Keratinocyte (primary cell): ENCODE results near the gene NPAS3. TPM values are rescaled to one million over a fixed set of nuclear protein-coding genes. Genes with fewer than 3 reads are reported as not detected.

ENCODE experiments used
- DNase-seq: peaks from one replicate; pipeline ENCODE4 v3.0.0-alpha.2; 2011; ENCODE audit warnings: low read depth, missing footprints, low spot score
- FAIRE-seq: peaks from 2 replicates; lab custom pipeline; 2011; peaks lifted over from hg19 to GRCh38; lab: Jason Lieb, UNC
- H2AFZ ChIP-seq: 2 replicates; pipeline ENCODE4 v1.6.0; 2012; ENCODE audit warnings: low read length, control low read depth, inconsistent platforms; ENCODE audit not compliant: control insufficient read depth
- H3K27ac ChIP-seq: 2 replicates; pipeline ENCODE4 v1.5.1; 2011; ENCODE audit warnings: low read length; ENCODE audit not compliant: control insufficient read depth, insufficient read depth
- H3K27me3 ChIP-seq: 3 replicates; pipeline ENCODE4 v1.6.0; 2011; ENCODE audit warnings: low read length; ENCODE audit not compliant: control insufficient read depth, insufficient read depth; ENCODE audit errors: extremely low read depth
- H3K36me3 ChIP-seq, 2 experiments: 2 replicates in 1 of 2; 3 replicates in 1 of 2; pipeline ENCODE4 v1.5.1; 2011; ENCODE audit warnings: low read length in 2 of 2, mild to moderate bottlenecking in 1 of 2; ENCODE audit not compliant: control insufficient read depth in 2 of 2, insufficient read depth in 2 of 2; ENCODE audit errors: extremely low read depth in 1 of 2
- H3K4me1 ChIP-seq: 3 replicates; pipeline ENCODE4 v1.5.1; 2011; ENCODE audit warnings: low read length; ENCODE audit not compliant: control insufficient read depth, insufficient read depth; ENCODE audit errors: extremely low read depth
- H3K4me2 ChIP-seq: 3 replicates; pipeline ENCODE4 v1.6.0; 2011; ENCODE audit warnings: low read depth, low read length; ENCODE audit not compliant: control insufficient read depth, insufficient read depth; ENCODE audit errors: extremely low read depth
- H3K4me3 ChIP-seq, 3 experiments: fragments of 200-600 bp in 1 of 3; sonication (generic) in 1 of 3; 2 replicates in 2 of 3; 3 replicates in 1 of 3; pipeline ENCODE4 v1.5.1; 2011 to 2016; ENCODE audit warnings: low read length in 3 of 3, mild to moderate bottlenecking in 3 of 3, control low read depth in 2 of 3, inconsistent platforms in 1 of 3, low read depth in 1 of 3, mixed read lengths in 1 of 3, mixed run types in 1 of 3, moderate library complexity in 1 of 3; ENCODE audit not compliant: control insufficient read depth in 2 of 3, insufficient read depth in 2 of 3; ENCODE audit errors: extremely low read depth in 1 of 3
- H3K79me2 ChIP-seq: 2 replicates; pipeline ENCODE4 v1.6.0; 2012; ENCODE audit warnings: low read length; ENCODE audit not compliant: control insufficient read depth, insufficient read depth
- H3K9ac ChIP-seq: 3 replicates; pipeline ENCODE4 v1.6.0; 2011; ENCODE audit warnings: low read length; ENCODE audit not compliant: control insufficient read depth, insufficient read depth; ENCODE audit errors: extremely low read depth
- H3K9me1 ChIP-seq: 3 replicates; pipeline ENCODE4 v1.6.0; 2011; ENCODE audit warnings: low read length; ENCODE audit not compliant: control insufficient read depth, insufficient read depth; ENCODE audit errors: extremely low read depth
- H3K9me3 ChIP-seq: 2 replicates; pipeline ENCODE4 v1.5.1; 2012; ENCODE audit warnings: low read depth, low read length; ENCODE audit not compliant: control insufficient read depth
- H4K20me1 ChIP-seq: 3 replicates; pipeline ENCODE4 v1.6.0; 2011; ENCODE audit warnings: low read length; ENCODE audit not compliant: control insufficient read depth, insufficient read depth; ENCODE audit errors: extremely low read depth
- CTCF ChIP-seq, 3 experiments: IDR thresholded peaks in 1 of 3; conservative IDR thresholded peaks in 1 of 3; optimal IDR thresholded peaks in 1 of 3; 2 replicates in 2 of 3; 3 replicates in 1 of 3; pipeline versions ENCODE3 to v1.5.1; 2011; ENCODE audit warnings: low read length in 3 of 3, mild to moderate bottlenecking in 3 of 3, moderate library complexity in 2 of 3, control low read depth in 1 of 3, inconsistent platforms in 1 of 3; ENCODE audit not compliant: insufficient read depth in 2 of 3; ENCODE audit errors: extremely low read depth in 1 of 3
- EZH2 ChIP-seq: IDR thresholded peaks from one replicate; pipeline ENCODE4 v1.6.1; 2012; ENCODE audit warnings: inconsistent platforms, mild to moderate bottlenecking, low read length, moderate library complexity
- dilution Hi-C: fragments of 300-500 bp; cut with MboI; formaldehyde crosslinking; loops from one replicate; pipeline ENCODE4 v1.7.0; 2020; ENCODE audit warnings: low sequenced_read_pairs; ENCODE audit not compliant: extremely low pct_ligation_motif_present
- polyA plus RNA-seq, 5 experiments: library from polyadenylated mRNA; depleted of rRNA in 3 of 5; stranded (reverse) in 3 of 5; stranded (forward) in 1 of 5; unstranded in 1 of 5; fragments of >200 nt; gene quantifications; 1 replicate in 1 of 5; 2 replicates in 3 of 5; 3 replicates in 1 of 5; pipeline versions ENCODE4 v1.2.1 to v1.2.3, GENCODE V29; 2011 to 2012; ENCODE audit warnings: missing spikeins in 2 of 5, low read depth in 1 of 5, low replicate concordance in 1 of 5

Gene NPAS3
- polyA plus RNA-seq, 1 donor (not counting 4 experiments of a cell fraction or from before 2014, with no cell fraction given): 0.07 TPM

- dilution Hi-C loops: no loop called here
Observed at GRCh38 chr14:33691907-33692306, 753.2 kb downstream of the NPAS3 start.

GRCh38 chr14:33692762-33693161 is 754.1 kb downstream of the NPAS3 start:
- Histone ChIP-seq H3K4me3 (no peak overlapping the region), H3K9me1 (no peaks in the 10 kb centered on the region), H2AFZ (no peak overlapping the region), H3K27me3 (no peaks in the 10 kb centered on the region), H4K20me1 (no peaks in the 10 kb centered on the region), H3K4me1 (peaks cover 18% of the 10 kb centered on the region), H3K9ac (no peak overlapping the region), H3K27ac (no peak overlapping the region), H3K9me3 (no peaks in the 10 kb centered on the region), H3K36me3 (no peaks in the 10 kb centered on the region), H3K4me2 (no peak overlapping the region), H3K79me2 (no peaks in the 10 kb centered on the region)
- dilution Hi-C loops: no loop called here
- no peak for TF ChIP-seq CTCF (optimal IDR thresholded peaks at IDR 0.05 in 1 of 3, IDR thresholded peaks at IDR 0.05 in 1 of 3, conservative IDR thresholded peaks at IDR 0.05 in 1 of 3; ENCODE audit: extremely low read depth in 1 of 3, insufficient read depth in 2 of 3, low read length in 3 of 3)
- DNase-seq: no peak
- FAIRE-seq: peak; percentile 39

More at GRCh38 chr14:33691907-33692306, 753.2 kb downstream of the NPAS3 start:
- Histone ChIP-seq H3K4me1 (peaks cover 15% of the 10 kb centered on the region), H3K79me2 (no peaks in the 10 kb centered on the region), H3K27me3 (no peaks in the 10 kb centered on the region), H3K4me2 (no peak overlapping the region), H3K36me3 (no peaks in the 10 kb centered on the region), H4K20me1 (no peaks in the 10 kb centered on the region), H3K27ac (no peak overlapping the region), H3K4me3 (no peak overlapping the region), H3K9me3 (no peaks in the 10 kb centered on the region), H2AFZ (no peak overlapping the region), H3K9ac (no peak overlapping the region), H3K9me1 (no peaks in the 10 kb centered on the region)
- peak; percentile 57 for FAIRE-seq
- TF ChIP-seq EZH2: no peak
- no peak for TF ChIP-seq CTCF (optimal IDR thresholded peaks at IDR 0.05 in 1 of 3, IDR thresholded peaks at IDR 0.05 in 1 of 3, conservative IDR thresholded peaks at IDR 0.05 in 1 of 3; ENCODE audit: extremely low read depth in 1 of 3, insufficient read depth in 2 of 3, low read length in 3 of 3)
- peak; percentile 13 for DNase-seq
